Muscle of leg (tissue), 11 donors: ENCODE results near the gene SAMHD1. TPM values are rescaled to one million over a fixed set of nuclear protein-coding genes. Genes with fewer than 3 reads are reported as not detected.

ENCODE experiments used
- DNase-seq: peaks from one replicate; pipeline ENCODE4 v3.0.0; 2013
- H3K27ac ChIP-seq: one replicate; pipeline ENCODE4 v1.5.1; 2013; ENCODE audit warnings: mild to moderate bottlenecking, low read length, control low read depth
- H3K27me3 ChIP-seq: one replicate; pipeline ENCODE4 v1.6.1; 2013; ENCODE audit warnings: low read length; ENCODE audit not compliant: control insufficient read depth, insufficient read depth
- H3K36me3 ChIP-seq: one replicate; pipeline ENCODE4 v1.6.1; 2013; ENCODE audit warnings: low read length; ENCODE audit not compliant: control insufficient read depth, insufficient read depth
- H3K4me1 ChIP-seq: one replicate; pipeline ENCODE4 v1.6.1; 2013; ENCODE audit warnings: low read length; ENCODE audit not compliant: control insufficient read depth, insufficient read depth
- H3K4me3 ChIP-seq: one replicate; pipeline ENCODE4 v1.5.1; 2013; ENCODE audit warnings: low read length, control low read depth
- H3K9me3 ChIP-seq: replicated peaks from 2 replicates; pipeline ENCODE4 v1.6.1; 2013; ENCODE audit warnings: low read depth, low read length; ENCODE audit not compliant: control insufficient read depth
- WGBS: methylation state at CpG from one replicate; pipeline ENCODE4 v1.1.5; 2013; ENCODE audit warnings: missing lambda C conversion rate; ENCODE audit not compliant: insufficient coverage; 5-methylcytosine and 5-hydroxymethylcytosine counted together
- polyA plus RNA-seq, 8 donors: library from polyadenylated mRNA; unstranded; fragments of 120-200 nt; gene quantifications; one replicate each; pipeline versions ENCODE4 v1.2.1 to v1.2.3, GENCODE V29; 2013; ENCODE audit warnings: inconsistent platforms in 1 of 8, low replicate concordance in 1 of 8; ENCODE audit not compliant: insufficient read length in 8 of 8, insufficient read depth in 1 of 8
- total RNA-seq: library from RNA; stranded (reverse); fragments of 120-200 nt; gene quantifications from one replicate; pipeline ENCODE4 v1.2.4, GENCODE V29; 2013

The SAMHD1 gene
- total and polyA plus RNA-seq, 9 donors: 22.1 to 39.9 (median 25.7) TPM

DNA sequence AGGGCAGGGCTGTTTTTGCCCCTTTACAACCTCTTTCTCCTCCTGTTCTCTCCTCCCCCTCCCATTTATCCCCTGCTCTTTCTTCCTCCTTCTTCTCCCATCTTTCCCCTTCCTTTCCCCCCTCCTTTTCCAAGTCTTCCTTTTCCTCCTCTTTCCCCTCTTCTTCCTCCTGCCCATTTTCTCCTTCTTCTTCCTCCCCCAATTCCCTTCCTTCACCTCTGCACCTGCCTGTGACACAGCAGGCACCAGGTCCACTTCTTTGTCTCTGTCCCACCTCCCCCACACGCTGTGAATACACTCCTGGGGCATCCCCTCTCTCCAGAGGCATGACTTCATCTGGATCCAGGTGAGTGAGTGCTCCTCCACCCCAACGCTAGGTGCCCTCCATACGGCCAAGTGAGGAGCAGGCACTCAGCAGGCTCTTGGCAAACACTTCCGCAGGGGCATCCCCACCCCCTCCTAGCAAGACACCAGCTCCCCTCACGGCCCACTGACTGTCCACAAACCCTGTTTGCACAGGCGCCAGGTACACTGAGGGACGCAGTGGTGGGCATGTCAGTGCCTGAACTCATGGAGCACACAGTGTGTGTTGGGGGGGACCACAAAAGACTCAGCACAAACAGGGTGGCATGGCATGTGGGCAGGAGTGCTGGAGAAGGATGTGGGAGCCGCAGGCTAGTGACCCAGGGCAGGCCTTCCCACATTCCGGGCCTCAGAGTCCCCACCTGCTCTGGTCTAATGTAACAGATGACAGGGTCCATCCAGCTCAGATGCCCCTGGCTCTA lies 86.2 kb downstream of the SAMHD1 start:
- H3K4me3 ChIP-seq: no peak overlapping the region
- WGBS: 56% methylated on average over 9 of the region's 9 CpGs
- H3K9me3 ChIP-seq: no peaks in the 10 kb centered on the region
- H3K27me3 ChIP-seq: peaks cover 3% of the 10 kb centered on the region
- no peak for DNase-seq
- H3K27ac ChIP-seq: no peak overlapping the region
- peaks cover 15% of the 10 kb centered on the region for H3K36me3 ChIP-seq
- H3K4me1 ChIP-seq: peaks cover 29% of the 10 kb centered on the region

DNA sequence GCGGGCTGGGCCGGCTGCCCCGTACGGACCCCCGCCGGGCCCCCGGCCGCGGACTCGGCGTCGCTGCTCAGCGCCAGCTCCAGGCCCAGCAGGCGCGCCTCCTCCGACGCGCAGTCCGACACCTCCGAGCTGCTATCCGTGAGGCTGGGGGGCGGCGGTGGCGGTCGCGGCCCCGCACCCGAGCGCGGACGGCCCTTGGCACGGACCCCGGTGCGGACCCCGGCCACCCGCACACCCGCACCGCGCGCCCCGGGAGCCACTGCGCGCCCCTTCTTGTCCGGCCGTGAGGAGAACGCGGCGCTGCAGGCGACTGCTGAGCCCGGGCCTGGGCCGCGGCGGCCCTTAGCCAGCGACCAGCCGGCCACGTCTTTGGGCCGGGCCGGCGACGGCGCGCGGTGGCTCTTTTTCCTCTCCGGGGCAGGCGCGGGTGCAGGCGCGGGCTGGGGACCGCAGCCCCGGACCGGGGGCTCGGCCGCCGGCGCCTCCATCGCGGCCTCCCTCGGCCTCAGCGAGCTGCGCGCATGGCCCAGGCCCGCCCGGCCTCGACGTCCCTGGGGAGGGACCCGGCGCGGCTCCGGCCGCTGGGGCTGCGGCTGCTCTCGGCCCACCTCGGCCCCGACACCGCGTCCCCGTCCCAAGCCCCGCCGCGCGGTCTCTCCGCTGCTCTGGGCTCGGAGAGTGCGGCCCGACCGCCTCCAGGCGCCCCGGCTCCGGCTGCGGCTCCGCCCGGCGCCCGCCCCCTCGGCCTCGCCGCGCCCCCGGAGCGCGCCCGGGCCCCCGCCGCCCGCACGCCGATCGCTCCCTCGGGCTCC lies 88.4 kb downstream of the SAMHD1 start:
- H3K27ac ChIP-seq: no peak overlapping the region
- peaks cover 40% of the 10 kb centered on the region for H3K4me1 ChIP-seq
- under 1% methylated on average over 128 of the region's 129 CpGs for WGBS

DNA sequence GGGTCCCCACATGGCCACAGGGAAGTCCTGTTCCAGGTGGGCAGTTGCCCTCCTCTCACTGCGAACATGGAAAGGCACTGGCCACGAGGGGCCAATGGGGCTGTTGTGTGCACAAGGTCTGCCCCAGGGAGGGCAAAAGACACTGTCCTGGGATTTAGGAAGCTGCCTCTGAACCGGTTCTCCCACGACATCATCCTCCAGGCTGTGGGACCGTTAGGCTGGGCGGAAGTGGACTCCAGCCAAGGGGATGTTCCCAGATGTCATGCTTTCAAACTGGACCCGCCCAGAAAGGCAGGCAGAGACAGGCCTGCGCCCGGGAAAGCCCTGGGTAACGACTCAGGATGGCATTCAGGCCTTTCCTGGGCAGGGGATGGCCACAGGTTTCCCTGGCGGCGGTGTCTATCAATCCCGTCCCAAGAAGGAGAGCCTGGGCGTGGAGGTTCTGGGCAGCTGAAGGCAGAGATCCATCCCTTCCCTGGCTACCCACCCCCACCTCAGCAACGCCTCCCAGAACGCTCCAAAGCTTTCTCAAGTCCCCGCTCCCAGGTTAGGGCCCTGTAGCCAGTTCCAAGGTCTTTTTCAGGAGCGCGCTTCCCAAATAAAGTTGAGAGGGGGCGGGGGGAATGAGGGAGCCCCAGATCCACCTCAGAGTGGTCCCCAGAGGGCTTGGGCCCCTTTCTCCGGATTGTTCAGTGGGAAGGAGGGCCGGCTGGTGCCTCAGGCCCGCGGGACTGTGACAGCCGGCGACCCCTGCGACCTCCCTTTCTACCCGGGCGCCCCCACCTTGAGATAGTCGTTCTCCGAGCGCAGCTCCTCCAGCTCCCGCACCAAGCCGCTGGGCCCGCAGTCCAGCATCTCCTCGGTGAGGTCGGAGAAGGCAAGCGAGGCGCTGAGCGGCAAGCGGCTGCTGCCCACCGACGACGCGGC lies 89.4 kb downstream of the SAMHD1 start:
- peak; percentile 97 for DNase-seq
- WGBS: 5% methylated on average over 33 of the region's 45 CpGs
- H3K4me1 ChIP-seq: peaks cover 44% of the 10 kb centered on the region

More for the DNA sequence above, 88.4 kb downstream of the SAMHD1 start:
- DNase-seq: no peak
- Histone ChIP-seq H3K9me3 (no peaks in the 10 kb centered on the region), H3K27me3 (peaks cover 3% of the 10 kb centered on the region), H3K36me3 (peaks cover 29% of the 10 kb centered on the region), H3K4me3 (peak overlapping the region; percentile 17)

DNA sequence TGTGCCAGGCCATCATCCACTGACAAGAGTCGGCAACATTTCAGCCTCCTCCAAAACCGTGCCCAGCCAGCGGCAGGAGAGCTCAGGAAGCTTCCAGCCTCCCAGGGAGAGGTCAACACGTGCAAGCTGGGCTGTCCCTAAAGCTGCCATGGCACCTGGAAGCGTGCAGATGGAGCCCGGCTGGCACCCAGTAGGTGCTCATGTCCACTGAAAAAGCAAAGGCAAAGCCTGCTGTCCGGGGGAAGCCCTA lies 90.0 kb downstream of the SAMHD1 start:
- WGBS: 17% methylated on average over 7 of the region's 7 CpGs
- H3K9me3 ChIP-seq: no peaks in the 10 kb centered on the region
- no peak for DNase-seq

More for the DNA sequence above, 89.4 kb downstream of the SAMHD1 start:
- no peaks in the 10 kb centered on the region for H3K9me3 ChIP-seq
- H3K27me3 ChIP-seq: peaks cover 3% of the 10 kb centered on the region
- peak overlapping the region; percentile 91 for H3K27ac ChIP-seq
- H3K4me3 ChIP-seq: peak overlapping the region; percentile 60
- peaks cover 34% of the 10 kb centered on the region for H3K36me3 ChIP-seq

DNA sequence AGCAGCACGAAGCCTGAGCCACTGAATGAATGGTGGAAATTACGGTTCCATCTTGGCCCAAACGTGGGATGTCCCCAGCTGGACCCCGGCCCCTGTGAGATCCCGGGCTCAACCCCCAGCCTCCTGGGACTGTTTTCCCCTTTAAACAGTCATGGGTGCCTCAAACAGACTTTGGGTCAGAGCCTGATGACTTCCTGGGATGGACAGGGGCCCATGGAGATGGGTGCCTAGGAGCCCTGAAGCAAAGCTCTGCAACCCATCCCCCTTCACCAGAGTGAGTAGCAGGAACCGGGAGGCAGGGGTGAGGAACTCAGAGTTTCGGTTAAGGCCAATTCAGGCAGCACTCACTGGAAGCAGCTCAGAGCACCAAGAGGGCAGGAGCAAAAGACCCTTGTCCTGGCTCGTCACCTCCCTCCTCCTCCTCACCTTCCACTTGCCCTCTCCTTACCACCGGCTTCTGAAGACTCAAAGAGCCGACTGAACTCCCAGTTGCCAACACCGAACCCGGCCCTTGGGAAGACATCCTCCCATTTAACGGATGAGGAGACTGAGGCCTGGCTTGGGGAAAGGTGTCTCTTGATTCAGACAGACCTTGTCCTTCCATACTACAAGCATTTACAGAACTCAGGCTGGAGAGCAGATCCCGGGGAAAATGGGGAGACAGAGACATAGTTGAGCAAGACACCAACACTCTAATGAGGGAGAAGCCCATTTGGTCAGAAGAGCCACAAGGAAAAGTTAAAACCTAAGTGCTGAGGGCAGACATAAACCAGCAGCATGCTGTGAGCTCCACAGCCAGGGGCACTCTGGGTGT lies 90.5 kb downstream of the SAMHD1 start:
- H3K36me3 ChIP-seq: peaks cover 42% of the 10 kb centered on the region
- peaks cover 3% of the 10 kb centered on the region for H3K27me3 ChIP-seq
- 58% methylated on average over 4 of the region's 14 CpGs for WGBS
- H3K4me1 ChIP-seq: peaks cover 53% of the 10 kb centered on the region
- no peak for DNase-seq
- H3K4me3 ChIP-seq: peak overlapping the region; percentile 60
- H3K27ac ChIP-seq: peak overlapping the region; percentile 91
- H3K9me3 ChIP-seq: no peaks in the 10 kb centered on the region

More for the DNA sequence above, 90.0 kb downstream of the SAMHD1 start:
- peaks cover 3% of the 10 kb centered on the region for H3K27me3 ChIP-seq
- H3K4me1 ChIP-seq: peaks cover 47% of the 10 kb centered on the region
- H3K4me3 ChIP-seq: peak overlapping the region; percentile 60
- H3K36me3 ChIP-seq: peaks cover 36% of the 10 kb centered on the region
- H3K27ac ChIP-seq: peak overlapping the region; percentile 91

DNA sequence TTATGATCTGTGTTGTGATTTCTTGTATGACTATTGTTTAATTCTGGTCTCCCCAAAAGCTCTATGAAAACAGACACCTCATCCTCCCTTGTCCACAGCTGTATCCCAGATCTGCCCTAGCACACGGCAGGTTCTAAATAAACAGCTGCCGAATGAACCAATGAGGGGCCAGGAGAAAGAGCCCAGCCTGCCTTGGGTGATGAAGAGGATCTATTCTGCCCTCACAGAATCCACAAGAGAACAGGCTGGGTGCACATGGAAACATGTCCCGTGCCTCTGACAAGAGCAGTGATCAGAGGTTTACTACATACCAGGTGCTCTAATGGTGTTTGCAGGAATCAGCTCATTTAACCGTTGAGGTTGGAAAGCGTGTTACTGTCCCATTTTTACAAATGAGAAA lies 91.2 kb downstream of the SAMHD1 start:
- DNase-seq: no peak
- Histone ChIP-seq H3K9me3 (no peaks in the 10 kb centered on the region), H3K4me1 (peaks cover 60% of the 10 kb centered on the region), H3K4me3 (no peak overlapping the region), H3K27ac (no peak overlapping the region), H3K36me3 (peaks cover 46% of the 10 kb centered on the region), H3K27me3 (peaks cover 3% of the 10 kb centered on the region)
- 38% methylated on average over 4 of the region's 5 CpGs for WGBS

DNA sequence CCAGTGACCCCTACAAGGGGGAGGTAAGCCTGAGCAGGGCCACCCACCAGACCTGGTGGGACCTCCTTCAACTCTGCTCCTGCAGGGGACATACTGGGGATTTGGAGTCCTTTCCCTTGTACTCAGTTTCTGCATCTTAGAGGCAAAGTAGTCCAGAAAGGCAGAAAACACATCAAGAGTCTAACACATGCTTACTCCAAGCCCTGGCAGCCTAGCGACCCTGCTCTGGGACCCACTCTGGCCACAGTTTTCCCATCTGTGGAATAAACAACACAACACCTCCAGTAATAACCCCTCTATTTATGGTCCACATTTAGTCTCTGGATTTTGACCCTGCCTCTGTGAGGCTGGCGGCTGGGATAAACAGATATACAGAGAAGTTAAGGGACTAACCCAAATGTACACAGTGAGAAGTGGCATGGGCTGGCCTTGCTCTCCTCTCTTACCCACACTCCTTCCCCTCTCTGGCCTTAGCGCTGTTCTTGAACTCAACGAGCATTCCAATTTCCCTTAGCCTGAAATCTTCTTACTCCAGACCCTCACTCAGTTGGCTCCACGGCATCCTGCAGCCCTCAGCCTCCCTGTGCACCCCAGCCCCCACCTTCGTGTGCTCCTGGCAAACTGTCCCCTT lies 91.7 kb downstream of the SAMHD1 start:
- Histone ChIP-seq H3K9me3 (no peaks in the 10 kb centered on the region), H3K36me3 (peaks cover 48% of the 10 kb centered on the region), H3K27me3 (peaks cover 3% of the 10 kb centered on the region), H3K27ac (no peak overlapping the region), H3K4me3 (no peak overlapping the region), H3K4me1 (peaks cover 65% of the 10 kb centered on the region)
- DNase-seq: no peak
- WGBS: 33% methylated on average over 4 of the region's 6 CpGs

DNA sequence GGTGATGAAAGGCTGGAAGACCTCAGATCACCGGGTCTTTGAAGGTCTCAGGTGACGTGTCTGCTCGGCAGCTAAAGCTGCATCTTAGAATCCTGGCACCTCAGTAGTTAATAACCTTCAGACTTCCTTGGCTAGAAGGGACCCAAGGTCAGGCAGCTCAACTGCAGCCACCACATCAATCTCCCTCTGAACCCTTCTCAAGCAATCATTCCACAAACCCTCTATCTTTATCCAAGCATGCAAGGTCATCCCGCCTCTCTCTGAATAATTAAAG lies 92.3 kb downstream of the SAMHD1 start:
- Histone ChIP-seq H3K27me3 (no peaks in the 10 kb centered on the region), H3K9me3 (no peaks in the 10 kb centered on the region), H3K27ac (no peak overlapping the region), H3K4me3 (no peak overlapping the region), H3K4me1 (peaks cover 68% of the 10 kb centered on the region), H3K36me3 (peaks cover 50% of the 10 kb centered on the region)
- 56% methylated on average over 3 of the region's 4 CpGs for WGBS
- DNase-seq: no peak
